GM21526 (cell line): ENCODE measurements around the gene ANKRD33B.
"Not testable (repeated sequence)": the region's sequence is repeated elsewhere in the genome, so short reads cannot be mapped to it uniquely, and the experiment has no call there.

Source experiments
- ATAC-seq: cut with Tn5 transposase; IDR thresholded peaks from one replicate; pipeline ENCODE4 v1.9.1; 2021; ENCODE audit warnings: moderate library complexity; ENCODE audit not compliant: unreplicated experiment, low FRiP score

Gene ANKRD33B

DNA sequence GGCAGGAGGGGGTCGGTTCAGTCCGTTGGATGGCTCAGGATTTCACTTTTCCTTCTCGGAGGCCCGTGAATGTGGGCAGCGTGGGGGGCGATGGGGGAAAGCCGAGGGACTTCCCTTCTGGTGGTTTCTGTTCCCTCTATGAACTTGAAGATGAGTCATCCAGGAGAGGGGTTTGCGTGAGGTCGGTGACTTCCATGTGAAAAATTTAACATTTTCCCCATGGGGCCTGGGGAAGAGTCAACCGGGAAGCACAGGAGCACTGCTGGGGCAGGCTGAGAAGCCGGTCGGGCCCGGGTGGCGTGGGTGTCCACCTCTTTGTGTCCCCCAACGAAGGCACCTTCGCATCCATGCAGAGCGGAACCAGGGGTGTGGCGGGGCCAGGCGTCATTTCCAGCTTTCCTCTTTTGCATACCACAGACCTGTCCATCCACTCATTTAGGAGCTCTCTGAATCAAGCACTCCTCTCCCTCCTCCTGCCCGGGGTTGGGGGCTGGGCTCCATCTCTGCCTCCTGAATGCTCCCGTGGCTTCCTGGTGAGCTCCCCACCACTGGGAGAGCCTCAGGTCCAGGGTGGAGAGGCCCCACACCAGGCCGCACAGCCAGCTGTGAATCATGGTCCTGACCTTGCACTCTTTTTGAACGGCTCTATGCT, 68.4 kb downstream of the ANKRD33B start:
- ATAC-seq = peak; percentile 48

DNA sequence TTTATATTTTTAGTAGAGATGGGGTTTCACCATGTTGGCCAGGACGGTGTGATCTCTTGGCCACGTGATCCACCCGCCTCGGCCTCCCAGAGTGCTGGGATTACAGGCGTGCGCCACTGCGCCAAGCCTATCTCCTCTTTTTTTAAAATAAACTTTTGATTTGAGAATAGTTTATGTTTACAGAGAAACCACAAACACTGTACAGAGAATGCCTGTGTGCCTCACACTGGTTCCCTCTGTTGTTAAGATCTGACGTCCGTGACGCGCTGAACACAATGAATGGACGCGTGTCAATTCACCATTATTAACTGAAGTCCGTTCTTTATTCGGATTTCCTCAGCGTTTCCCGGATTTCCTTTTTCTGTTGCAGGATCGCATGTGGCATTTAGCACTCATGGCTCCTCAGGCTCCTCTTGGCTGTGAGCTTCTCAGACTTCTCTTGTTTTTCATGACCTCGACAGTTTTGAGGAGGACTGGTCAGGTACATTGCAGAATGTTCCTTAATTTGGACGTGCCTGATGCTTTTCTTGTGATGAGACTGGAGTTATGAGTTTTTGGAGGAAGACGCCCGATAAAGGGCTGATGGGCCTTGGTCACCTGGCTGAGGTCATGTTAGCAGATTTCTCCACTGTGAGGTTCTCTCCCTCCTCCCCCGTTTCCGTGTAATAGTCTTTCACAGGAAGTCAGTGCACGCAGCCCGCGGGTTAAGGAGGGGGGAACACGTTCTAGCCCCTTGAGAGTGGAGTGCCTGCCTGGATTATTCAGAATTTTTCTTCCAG, 69.6 kb downstream of the ANKRD33B start:
- ATAC-seq = no peak

- ATAC-seq = no peak
Observed at GRCh38 chr5:10634050-10634449, 70.2 kb downstream of the ANKRD33B start.

GRCh38 chr5:10634562-10634961, 70.7 kb downstream of the ANKRD33B start:
- no peak for ATAC-seq

DNA sequence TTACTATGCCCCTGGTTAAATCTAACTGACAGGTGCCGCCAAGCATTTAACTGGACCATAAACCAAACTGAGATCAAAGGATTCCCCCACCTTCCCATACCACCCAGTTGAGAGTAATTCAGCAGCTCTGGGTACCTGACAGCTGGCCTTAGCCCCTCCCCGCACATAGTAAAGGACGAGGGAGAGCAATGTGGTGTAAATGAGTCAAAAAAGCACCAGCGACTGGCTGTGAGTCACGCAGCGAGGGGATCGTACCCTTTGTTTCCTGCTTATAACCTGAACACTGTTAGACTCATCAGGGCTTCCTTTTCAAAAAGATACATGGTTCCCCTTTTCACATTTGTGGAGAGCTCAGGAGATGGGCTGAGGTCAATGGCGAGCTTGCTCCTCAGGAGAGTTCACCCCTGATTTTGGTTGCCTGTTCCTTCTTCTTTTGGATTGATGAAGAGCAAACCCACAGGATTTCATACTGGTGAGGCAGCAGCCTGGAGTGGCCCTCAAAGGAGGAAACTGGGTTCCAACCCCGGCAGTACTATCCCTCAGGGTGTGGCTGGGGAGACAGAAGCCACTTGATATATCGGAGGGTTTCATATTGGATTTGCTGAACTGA, 71.5 kb downstream of the ANKRD33B start:
- peak; percentile 63 for ATAC-seq

- no peak for ATAC-seq
Observed at GRCh38 chr5:10635867-10636350, 72.0 kb downstream of the ANKRD33B start.

GRCh38 chr5:10636363-10637142, 72.7 kb downstream of the ANKRD33B start:
- no peak for ATAC-seq

DNA sequence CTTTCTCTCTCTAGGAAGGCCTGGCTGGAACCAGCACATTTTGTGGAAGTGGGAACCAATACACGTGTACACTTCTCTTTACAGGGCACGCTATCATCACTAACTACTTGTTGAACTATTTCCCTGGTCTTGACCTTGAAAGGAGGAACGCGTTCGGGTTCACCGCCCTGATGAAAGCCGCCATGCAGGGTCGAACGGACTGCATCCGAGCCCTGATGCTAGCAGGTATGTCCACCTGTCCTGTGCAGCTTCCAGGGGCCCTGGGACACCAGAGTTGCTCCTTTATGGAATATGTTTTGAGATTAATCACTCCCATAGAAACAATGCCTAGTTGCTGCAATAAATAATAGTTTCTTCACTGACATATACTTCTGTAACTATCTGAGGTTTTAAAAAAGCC, 74.1 kb downstream of the ANKRD33B start:
- no peak for ATAC-seq

DNA sequence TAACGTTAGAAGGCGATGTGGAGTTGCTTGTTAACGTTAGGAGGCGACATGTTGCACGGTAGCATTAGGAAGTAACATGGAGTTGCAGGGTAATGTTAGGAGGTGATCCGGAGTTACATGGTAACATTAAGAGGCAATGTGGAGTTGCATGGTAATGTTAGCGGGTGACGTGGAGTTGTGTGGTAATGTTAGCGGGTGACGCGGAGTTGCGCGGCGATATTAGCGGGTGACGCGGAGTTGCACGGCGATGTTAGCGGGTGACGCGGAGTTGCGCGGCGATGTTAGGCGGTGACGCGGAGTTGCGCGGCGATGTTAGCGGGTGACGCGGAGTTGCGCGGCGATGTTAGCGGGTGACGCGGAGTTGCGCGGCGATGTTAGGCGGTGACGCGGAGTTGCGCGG, 74.9 kb downstream of the ANKRD33B start:
- not testable (repeated sequence) for ATAC-seq

- no peak for ATAC-seq
Observed at GRCh38 chr5:10639846-10640368, 76.0 kb downstream of the ANKRD33B start.

- no peak for ATAC-seq
Observed at GRCh38 chr5:10642367-10642766, 78.5 kb downstream of the ANKRD33B start.

DNA sequence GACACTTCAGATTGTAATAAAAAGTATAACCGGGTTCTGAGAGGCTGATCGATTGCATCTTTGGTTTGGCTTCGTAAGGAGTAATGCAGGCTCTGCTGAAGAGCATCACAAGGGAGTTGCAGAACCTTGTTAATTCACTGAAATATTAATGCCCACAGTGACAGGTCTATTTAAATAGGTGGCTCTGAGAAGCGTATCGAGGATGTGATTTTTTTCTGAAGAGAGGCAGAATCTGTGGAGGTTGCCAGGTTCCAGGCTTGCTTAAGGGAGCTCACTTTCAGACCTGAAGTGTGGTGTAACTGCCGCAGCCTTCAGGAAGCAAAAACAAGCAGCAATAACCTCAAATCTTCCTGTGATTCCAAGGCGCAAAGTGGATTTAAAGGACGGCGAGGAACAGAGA, 80.3 kb downstream of the ANKRD33B start:
- ATAC-seq = no peak

DNA sequence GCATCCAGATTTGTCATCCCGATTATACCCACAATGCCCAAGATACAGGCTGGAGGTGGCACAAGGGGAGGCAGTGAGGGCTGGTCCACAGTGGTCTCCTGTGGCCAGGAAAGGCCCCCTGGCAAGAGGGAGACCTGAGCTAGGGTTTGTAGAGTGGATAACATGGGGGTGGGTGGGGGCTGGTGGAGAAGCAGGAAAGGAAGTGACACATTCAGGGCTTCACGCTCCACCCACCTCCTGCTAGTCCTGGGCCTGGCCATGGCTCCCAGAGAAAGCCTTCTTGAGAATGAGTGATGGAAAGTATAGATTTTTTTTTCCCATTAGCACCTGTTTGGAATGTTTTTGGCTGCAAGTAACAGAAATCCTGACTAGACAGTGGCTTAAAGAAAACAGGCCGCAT, 81.3 kb downstream of the ANKRD33B start:
- no peak for ATAC-seq

- no peak for ATAC-seq
Observed at GRCh38 chr5:10645671-10646070, 81.8 kb downstream of the ANKRD33B start.

GRCh38 chr5:10647640-10648039, 83.8 kb downstream of the ANKRD33B start:
- no peak for ATAC-seq

GRCh38 chr5:10648806-10649665, 85.2 kb downstream of the ANKRD33B start:
- no peak for ATAC-seq

- no peak for ATAC-seq
Observed at GRCh38 chr5:10649666-10650380, 86.0 kb downstream of the ANKRD33B start.

DNA sequence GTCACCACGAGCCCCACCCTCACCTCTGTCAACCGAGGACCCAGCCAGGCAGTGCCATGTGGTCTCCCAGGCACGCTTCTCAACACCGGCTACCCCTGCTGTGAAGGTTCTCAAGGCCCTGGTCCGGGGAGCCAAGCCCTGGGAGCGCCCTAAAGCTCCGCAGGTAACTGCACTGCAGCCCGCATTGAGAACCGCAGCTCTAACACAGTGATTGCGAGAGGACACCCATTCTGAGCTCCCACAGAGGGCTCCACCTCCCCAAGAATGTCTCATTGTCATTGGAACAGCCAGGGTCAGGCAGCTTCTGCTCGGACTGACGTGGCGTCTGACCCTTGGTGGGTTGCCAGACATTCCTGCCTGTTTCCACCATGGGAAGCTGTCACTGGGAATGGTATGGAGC, 88.3 kb downstream of the ANKRD33B start:
- ATAC-seq = no peak

DNA sequence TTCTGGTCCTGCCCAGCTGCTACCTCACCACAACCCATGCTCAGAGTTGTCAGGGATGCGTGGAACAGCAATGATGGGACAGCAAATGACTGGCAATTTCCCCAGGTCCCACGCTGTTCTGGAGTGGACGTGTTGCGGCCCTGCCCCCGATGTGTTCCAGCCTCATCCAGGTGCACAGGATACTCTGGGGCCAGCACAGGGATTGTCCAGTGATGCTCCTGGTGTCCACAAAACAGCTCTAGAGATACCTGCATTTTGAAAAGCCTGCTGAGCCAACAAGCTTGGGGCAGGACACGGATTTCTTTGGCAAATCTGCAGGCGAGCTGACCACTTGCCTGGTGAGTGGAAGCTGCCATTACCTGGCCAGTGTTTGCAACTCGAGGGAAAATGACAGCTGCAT, 88.7 kb downstream of the ANKRD33B start:
- ATAC-seq = no peak
